Endodermal cell (in vitro differentiated cells): ENCODE results near the gene CFAP69. TPM values are rescaled to one million over a fixed set of nuclear protein-coding genes. Genes with fewer than 3 reads are reported as not detected.

Experiments
- DNase-seq: peaks from one replicate; pipeline ENCODE4 v3.0.0-alpha.2; 2017
- H3K27ac ChIP-seq: 2 replicates; pipeline ENCODE4 v1.5.1; 2013; ENCODE audit warnings: mild to moderate bottlenecking, low read depth, low read length, moderate library complexity
- H3K27me3 ChIP-seq: 2 replicates; pipeline ENCODE4 v1.6.1; 2013; ENCODE audit warnings: mild to moderate bottlenecking, low read length, moderate library complexity; ENCODE audit not compliant: insufficient read depth, control insufficient read depth, poor library complexity, severe bottlenecking
- H3K36me3 ChIP-seq: 2 replicates; pipeline ENCODE4 v1.7.0; 2013; ENCODE audit warnings: mild to moderate bottlenecking, low read length, moderate library complexity; ENCODE audit not compliant: control insufficient read depth, insufficient read depth
- H3K4me1 ChIP-seq: one replicate; pipeline ENCODE4 v1.7.0; 2013; ENCODE audit warnings: low read length; ENCODE audit not compliant: control insufficient read depth, insufficient read depth
- H3K4me3 ChIP-seq: 2 replicates; pipeline ENCODE4 v1.5.1; 2013; ENCODE audit warnings: mild to moderate bottlenecking, low read length, moderate library complexity
- H3K9ac ChIP-seq: 2 replicates; pipeline ENCODE4 v1.6.1; 2013; ENCODE audit warnings: mild to moderate bottlenecking, low read length, moderate library complexity; ENCODE audit not compliant: poor library complexity, severe bottlenecking; ENCODE audit errors: extremely low read depth
- H3K9me3 ChIP-seq: 2 replicates; pipeline ENCODE4 v1.6.1; 2013; ENCODE audit warnings: mild to moderate bottlenecking, low read length, moderate library complexity; ENCODE audit not compliant: control insufficient read depth
- H3K27ac Mint-ChIP-seq: 2 replicates; pipeline ENCODE4 v1.8.0; 2020; ENCODE audit warnings: mixed read lengths
- H3K27me3 Mint-ChIP-seq: 2 replicates; pipeline ENCODE4 v1.8.0; 2021; ENCODE audit warnings: mild to moderate bottlenecking, mixed read lengths; ENCODE audit not compliant: insufficient read depth
- H3K36me3 Mint-ChIP-seq: 2 replicates; pipeline ENCODE4 v1.8.0; 2020; ENCODE audit warnings: low read depth, mixed read lengths
- H3K4me1 Mint-ChIP-seq: 2 replicates; pipeline ENCODE4 v1.8.0; 2020; ENCODE audit warnings: mixed read lengths
- H3K4me3 Mint-ChIP-seq: 2 replicates; pipeline ENCODE4 v1.8.0; 2020; ENCODE audit warnings: mild to moderate bottlenecking, moderate library complexity, mixed read lengths
- H3K9me3 Mint-ChIP-seq: 2 replicates; pipeline ENCODE4 v1.8.0; 2020; ENCODE audit warnings: mild to moderate bottlenecking, mixed read lengths
- CTCF ChIP-seq: fragments of 200-600 bp; sonication (generic); conservative IDR thresholded peaks from 2 replicates; pipeline ENCODE4 v1.5.0; 2021; ENCODE audit warnings: antibody characterized with exemption, mild to moderate bottlenecking
- WGBS, 2 experiments: methylation state at CpG; one replicate each; pipeline versions ENCODE4 v1.1.5 to v1.1.7; 2013; ENCODE audit warnings: missing lambda C conversion rate in 2 of 2, mixed read lengths in 1 of 2; ENCODE audit not compliant: insufficient coverage in 1 of 2, insufficient read length in 1 of 2; 5-methylcytosine and 5-hydroxymethylcytosine counted together
- total RNA-seq, 2 donors: library from RNA; stranded (reverse); fragmentation: NEBNext Ultra II Directional in 1 of 2; extraction: Animal tissue kit (Norgen Biotek cat#: 25700) in 1 of 2; gene quantifications; 2 replicates in 1 of 2; 3 replicates in 1 of 2; pipeline ENCODE4 v1.2.1, GENCODE V29; 2021

The CFAP69 gene
- total RNA-seq, 2 donors from 2014 or later = 4.9 to 6.6 TPM

- Mint-ChIP-seq H3K27ac (no peak overlapping the region), H3K4me1 (peaks cover 15% of the 10 kb centered on the region), H3K9me3 (no peaks in the 10 kb centered on the region), H3K36me3 (no peaks in the 10 kb centered on the region), H3K4me3 (no peak overlapping the region), H3K27me3 (peaks cover 11% of the 10 kb centered on the region)
- Histone ChIP-seq H3K4me3 (no peak overlapping the region), H3K9ac (no peak overlapping the region), H3K9me3 (no peaks in the 10 kb centered on the region), H3K27ac (no peak overlapping the region), H3K36me3 (no peaks in the 10 kb centered on the region), H3K4me1 (no peaks in the 10 kb centered on the region), H3K27me3 (no peaks in the 10 kb centered on the region)
- DNase-seq = no peak
- WGBS, 2 experiments = 87 to 100% methylated on average over 1 of the region's 1 CpG
- TF ChIP-seq CTCF = no peak
Observed at GRCh38 chr7:90238583-90238982, 6.4 kb upstream of the CFAP69 start.

GRCh38 chr7:90239050-90239449 is 5.9 kb upstream of the CFAP69 start:
- Histone ChIP-seq H3K36me3 (no peaks in the 10 kb centered on the region), H3K4me3 (no peak overlapping the region), H3K27ac (no peak overlapping the region), H3K9ac (no peak overlapping the region), H3K27me3 (no peaks in the 10 kb centered on the region), H3K9me3 (no peaks in the 10 kb centered on the region), H3K4me1 (no peaks in the 10 kb centered on the region)
- no peaks in the 10 kb centered on the region for H3K9me3 Mint-ChIP-seq
- H3K36me3 Mint-ChIP-seq = no peaks in the 10 kb centered on the region
- no peak for TF ChIP-seq CTCF
- H3K4me3 Mint-ChIP-seq = no peak overlapping the region
- H3K4me1 Mint-ChIP-seq = peaks cover 17% of the 10 kb centered on the region
- no peak for DNase-seq
- no peak overlapping the region for H3K27ac Mint-ChIP-seq
- H3K27me3 Mint-ChIP-seq = peaks cover 16% of the 10 kb centered on the region
- WGBS, 2 experiments = 95 to 100% methylated on average over 1 to 3 of the region's 3 CpGs

- DNase-seq = no peak
- H3K27ac Mint-ChIP-seq = no peak overlapping the region
- H3K4me3 Mint-ChIP-seq = no peak overlapping the region
- H3K27me3 ChIP-seq = no peaks in the 10 kb centered on the region
- no peak overlapping the region for H3K4me3 ChIP-seq
- H3K27ac ChIP-seq = no peak overlapping the region
- WGBS, 2 experiments = 80 to 92% methylated on average over 3 to 9 of the region's 9 CpGs
- no peaks in the 10 kb centered on the region for H3K9me3 Mint-ChIP-seq
- H3K4me1 Mint-ChIP-seq = peaks cover 19% of the 10 kb centered on the region
- peaks cover 22% of the 10 kb centered on the region for H3K27me3 Mint-ChIP-seq
- no peaks in the 10 kb centered on the region for H3K36me3 ChIP-seq
- H3K9ac ChIP-seq = no peak overlapping the region
- no peak for TF ChIP-seq CTCF
- H3K9me3 ChIP-seq = no peaks in the 10 kb centered on the region
- no peaks in the 10 kb centered on the region for H3K4me1 ChIP-seq
- no peaks in the 10 kb centered on the region for H3K36me3 Mint-ChIP-seq
Observed at GRCh38 chr7:90239625-90240228, 5.2 kb upstream of the CFAP69 start.
